ENCODE data around the gene HERC2.

Gene HERC2

GRCh38 chr15:28109626-28110455, 212.1 kb downstream of the HERC2 start:
- DNase-seq: no peak

- DNase-seq: no peak
Measured at GRCh38 chr15:28107904-28108275, 214.1 kb downstream of the HERC2 start.

GRCh38 chr15:28107111-28107903, 214.7 kb downstream of the HERC2 start:
- DNase-seq: no peak

- no peak for DNase-seq
Measured at GRCh38 chr15:28106294-28107110, 215.5 kb downstream of the HERC2 start.

- no peak for DNase-seq
Measured at GRCh38 chr15:28105793-28106192, 216.2 kb downstream of the HERC2 start.

GRCh38 chr15:28105224-28105791, 216.7 kb downstream of the HERC2 start:
- no peak for DNase-seq

- no peak for DNase-seq
Measured at GRCh38 chr15:28104326-28104725, 217.7 kb downstream of the HERC2 start.

- DNase-seq: no peak
Measured at GRCh38 chr15:28103831-28104230, 218.1 kb downstream of the HERC2 start.

GRCh38 chr15:28101983-28102441, 220.0 kb downstream of the HERC2 start:
- no peak for DNase-seq

GRCh38 chr15:28101201-28101600, 220.8 kb downstream of the HERC2 start:
- no peak for DNase-seq

GRCh38 chr15:28100516-28101195, 221.3 kb downstream of the HERC2 start:
- no peak for DNase-seq

- DNase-seq: no peak
Measured at GRCh38 chr15:28099555-28100140, 222.3 kb downstream of the HERC2 start.

- DNase-seq: no peak
Measured at GRCh38 chr15:28098766-28099554, 223.0 kb downstream of the HERC2 start, which contains the start of gene OCA2. Gene OCA2, minus strand, starts transcription at chr15:28099315. Its CDS starts 17,441 bp downstream, at chr15:28081874.

- DNase-seq: peak; percentile 15
Measured at GRCh38 chr15:28098360-28098765, 223.6 kb downstream of the HERC2 start.

GRCh38 chr15:28097656-28098359, 224.2 kb downstream of the HERC2 start:
- DNase-seq: no peak

- DNase-seq: no peak
Measured at GRCh38 chr15:28096670-28097431, 225.1 kb downstream of the HERC2 start.

- DNase-seq: no peak
Measured at GRCh38 chr15:28096411-28096669, 225.6 kb downstream of the HERC2 start.

GRCh38 chr15:28094732-28095521, 227.1 kb downstream of the HERC2 start:
- DNase-seq: no peak

Measured in RPMI8226 (cell line).